Skin of body (tissue), 2 donors: ENCODE data around the gene ADGRD1. TPM values are rescaled to one million over a fixed set of nuclear protein-coding genes. Genes with fewer than 3 reads are reported as not detected.
"Not testable (repeated sequence)": the region's sequence is repeated elsewhere in the genome, so short reads cannot be mapped to it uniquely, and the experiment has no call there.

Experiments used
- DNase-seq: peaks from one replicate; lab custom pipeline; 2025; lab: John Stamatoyannopoulos, UW
- total RNA-seq: library from RNA; depleted of rRNA; stranded (reverse); fragments of >200 nt; gene quantifications from one replicate; pipeline ENCODE4 v1.2.3, GENCODE V29; 2014

The ADGRD1 gene
- total RNA-seq, 1 donor from 2014 or later: 7.3 TPM

DNA sequence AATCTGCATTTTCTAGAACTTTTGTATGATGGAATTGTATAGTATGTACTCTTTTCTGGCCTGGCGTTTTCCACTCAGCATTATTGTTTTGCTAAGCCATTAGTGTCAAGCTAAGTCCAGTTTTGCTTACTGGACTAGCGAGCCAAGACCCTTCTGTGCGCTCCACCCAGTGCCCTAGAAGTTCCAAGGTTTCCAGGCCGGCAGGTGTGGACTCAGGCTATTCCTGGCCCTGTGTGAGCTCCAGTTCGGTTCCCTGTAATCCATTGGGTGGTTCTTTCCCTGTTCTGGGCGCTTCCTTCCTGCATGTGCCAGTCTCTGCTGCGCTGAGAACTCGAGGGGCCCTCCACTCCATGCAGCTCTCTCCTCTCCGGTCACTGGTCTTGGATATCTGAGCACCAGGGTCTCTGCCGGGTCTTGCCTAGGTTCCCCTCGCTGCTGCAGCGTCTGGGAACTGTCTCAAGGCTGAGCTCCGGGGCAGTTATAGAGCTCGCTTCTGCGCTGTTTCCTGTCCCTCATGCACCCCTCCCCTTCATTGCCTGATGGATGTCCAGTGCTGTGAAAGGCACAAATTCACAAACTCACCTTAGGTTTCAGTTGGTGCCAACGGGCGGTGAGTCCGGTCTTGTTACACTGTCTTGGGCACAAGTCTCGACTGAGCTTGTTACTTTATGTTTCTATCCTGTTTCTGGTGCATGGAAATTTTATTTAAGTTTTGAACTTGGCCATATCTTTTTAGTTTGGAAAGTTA is 100.8 kb downstream of the ADGRD1 start:
- no peak for DNase-seq

DNA sequence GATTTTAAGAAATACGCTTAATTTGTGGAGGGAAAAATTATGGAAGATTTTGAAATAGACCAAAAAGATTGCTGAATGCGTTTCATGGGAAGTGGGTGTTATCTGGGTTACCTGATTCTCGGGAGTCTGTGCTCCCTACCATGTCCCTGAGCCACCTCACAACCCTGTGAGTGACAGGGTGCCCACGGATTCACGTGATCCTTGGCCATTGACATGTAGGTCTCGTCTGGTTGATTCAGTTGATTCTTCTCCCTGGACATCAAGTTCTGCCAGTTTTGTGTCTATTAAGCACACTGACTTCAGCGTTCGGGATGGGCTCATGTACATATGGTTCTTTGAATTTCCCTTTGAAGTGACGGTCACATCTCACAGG is 101.4 kb downstream of the ADGRD1 start:
- DNase-seq: no peak

DNA sequence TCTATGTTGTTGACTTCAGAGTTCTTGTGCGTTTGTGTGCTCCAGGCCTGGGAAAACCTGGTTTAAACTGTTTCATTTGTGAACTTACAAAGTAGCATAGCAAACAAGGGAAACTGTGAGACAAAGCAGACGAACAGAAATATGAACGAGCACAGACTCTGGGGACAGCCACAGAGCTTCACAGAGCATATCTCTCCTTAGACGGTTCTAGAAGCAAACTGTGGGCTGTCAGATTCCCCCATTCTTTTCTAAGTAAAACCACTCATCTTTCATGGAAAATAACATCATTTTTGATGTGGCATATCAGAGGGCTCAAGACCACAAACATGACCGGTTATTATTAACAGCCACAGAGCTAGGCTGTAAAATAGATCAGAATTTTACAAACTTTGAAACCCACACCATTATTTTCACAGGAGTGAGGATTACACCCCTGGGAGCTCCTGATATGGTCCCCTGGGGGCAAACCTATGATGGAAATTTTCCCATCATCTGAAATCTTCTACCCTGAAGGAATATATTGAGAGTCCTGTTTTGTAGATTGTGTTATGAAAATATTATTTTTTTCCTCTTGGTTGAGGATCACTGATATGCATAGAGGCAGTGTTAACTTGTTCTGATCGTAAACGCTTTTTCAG is 102.0 kb downstream of the ADGRD1 start:
- no peak for DNase-seq

DNA sequence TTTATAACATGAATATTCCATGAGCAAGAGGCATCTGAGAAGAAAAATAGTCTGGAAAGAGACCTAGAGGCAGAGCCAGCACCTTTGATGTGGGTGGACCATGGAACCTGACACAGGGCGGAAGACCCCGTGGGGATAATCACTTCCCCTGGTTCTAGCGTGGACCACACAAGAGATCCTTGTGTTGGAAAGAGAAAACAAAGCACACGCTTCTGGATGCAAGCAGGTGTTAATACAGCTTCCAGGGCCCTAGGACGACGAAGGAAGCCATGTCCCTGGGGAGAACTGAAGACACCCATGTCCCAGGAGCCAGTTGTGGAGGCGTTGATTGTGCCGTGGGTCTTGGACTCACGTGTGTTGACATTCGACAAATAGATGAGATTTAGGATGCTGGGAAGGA is 102.9 kb downstream of the ADGRD1 start:
- DNase-seq: no peak

DNA sequence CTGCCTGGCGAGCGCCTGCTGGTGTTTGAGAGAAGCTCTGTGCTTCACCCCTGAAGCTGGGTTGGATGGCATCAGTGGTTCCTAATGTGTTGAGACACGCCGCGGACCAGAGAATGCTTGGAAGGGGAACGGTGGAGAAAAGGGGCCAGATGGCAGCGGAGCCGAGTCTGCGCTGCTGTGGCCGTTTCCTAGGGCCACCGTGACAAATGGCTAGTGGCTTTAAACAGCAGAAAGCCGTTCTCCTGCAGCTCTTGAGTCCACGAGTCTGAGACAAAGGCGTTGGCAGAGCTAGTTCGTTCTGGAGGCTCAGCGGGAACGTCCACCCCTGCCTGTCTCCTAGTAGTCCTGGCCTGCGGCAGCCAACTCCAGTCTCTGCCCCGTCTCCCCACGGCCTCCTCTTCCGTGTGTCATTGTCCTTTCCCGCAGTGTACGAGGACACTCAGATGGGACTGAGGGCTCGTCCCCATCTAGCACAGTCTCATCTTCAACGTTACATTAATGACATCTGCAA is 103.6 kb downstream of the ADGRD1 start:
- DNase-seq: no peak

DNA sequence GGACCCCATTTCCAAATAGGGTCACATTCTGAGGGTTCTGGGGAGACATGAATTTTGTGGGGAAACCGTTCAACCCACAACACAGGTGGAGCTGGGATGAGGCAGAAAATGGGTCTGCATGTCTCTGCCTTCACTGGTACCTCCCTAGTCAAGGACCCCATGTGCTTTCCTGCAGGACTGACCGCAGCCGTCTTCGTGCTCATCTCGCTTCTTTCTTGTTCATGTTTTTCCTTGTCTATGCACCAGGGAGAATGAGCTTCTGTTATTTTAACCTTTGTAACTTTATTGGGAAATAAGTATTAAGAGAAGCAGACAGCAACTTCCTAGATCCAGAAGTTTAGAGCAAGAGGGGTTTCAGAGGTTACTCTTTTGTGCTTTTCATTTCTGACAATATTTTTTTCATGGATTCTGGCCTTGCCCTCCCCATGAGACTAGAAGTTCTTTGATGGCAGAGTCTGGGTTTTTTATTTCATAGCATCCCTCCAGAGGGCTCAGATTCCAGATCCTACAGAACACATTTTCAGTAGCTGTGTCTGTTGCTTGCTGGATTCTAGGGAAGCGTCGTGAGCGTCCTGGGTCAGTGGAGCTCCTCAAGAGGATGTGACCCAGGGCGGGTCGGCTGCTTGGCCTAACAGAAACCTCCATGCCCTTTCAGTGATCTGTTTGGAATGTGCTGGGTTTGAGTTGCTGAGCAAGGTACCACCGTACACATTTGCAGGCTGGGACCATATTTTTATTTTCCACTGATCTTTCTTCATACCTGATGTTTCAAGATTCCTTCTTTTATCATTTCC is 104.2 kb downstream of the ADGRD1 start:
- no peak for DNase-seq

DNA sequence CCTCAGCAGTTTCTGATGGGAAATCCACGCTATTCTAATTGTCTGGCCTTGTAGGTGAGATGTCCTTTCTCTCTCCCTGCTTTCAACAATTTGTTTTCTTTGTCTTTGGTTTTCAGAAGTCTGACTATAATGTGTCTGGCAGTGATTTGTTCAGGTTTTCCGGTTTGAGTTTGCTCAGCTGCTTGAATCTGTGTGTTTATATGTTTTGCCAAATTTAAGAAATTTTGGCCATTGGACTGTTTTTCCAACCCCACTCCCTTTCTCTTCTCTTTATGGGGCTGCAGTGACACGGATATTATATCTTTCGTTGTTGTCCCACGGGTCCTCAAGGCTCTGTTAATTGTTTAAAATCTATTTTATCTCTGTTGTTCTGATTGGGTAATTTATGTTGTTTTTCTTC is 105.0 kb downstream of the ADGRD1 start:
- DNase-seq: no peak

DNA sequence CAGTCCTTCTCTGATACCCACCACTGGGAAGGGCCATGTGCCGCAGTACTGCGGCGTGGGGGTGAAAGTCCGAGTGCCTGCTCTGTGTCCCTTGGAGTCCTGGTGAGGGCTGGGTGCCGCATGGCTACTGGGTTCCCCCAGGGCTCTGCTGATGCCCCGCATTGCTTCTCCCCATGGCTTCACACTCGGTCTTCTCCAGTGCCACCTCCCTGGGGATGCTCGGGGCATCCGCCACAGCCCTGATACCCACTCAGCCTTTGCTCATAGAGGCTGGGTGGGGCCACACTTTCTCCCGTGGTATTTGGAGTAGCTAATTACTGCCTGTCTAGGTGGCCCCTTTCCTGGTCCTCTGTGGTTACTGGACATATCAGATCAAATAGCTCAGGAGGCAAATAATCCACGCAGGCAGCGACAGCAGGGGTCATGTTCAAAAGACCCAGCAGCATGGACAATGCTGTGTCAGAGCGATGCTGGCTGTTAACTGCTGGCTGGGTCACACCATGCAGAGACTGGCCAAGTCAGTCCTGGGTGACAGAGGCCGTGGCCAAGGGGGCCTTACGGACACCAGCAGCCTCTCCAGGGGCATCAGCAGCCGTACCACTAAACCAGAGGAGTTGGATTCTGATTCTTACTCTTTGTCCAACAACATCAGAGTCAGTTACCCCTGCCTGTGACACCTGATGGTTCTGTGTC is 106.5 kb downstream of the ADGRD1 start:
- no peak for DNase-seq

DNA sequence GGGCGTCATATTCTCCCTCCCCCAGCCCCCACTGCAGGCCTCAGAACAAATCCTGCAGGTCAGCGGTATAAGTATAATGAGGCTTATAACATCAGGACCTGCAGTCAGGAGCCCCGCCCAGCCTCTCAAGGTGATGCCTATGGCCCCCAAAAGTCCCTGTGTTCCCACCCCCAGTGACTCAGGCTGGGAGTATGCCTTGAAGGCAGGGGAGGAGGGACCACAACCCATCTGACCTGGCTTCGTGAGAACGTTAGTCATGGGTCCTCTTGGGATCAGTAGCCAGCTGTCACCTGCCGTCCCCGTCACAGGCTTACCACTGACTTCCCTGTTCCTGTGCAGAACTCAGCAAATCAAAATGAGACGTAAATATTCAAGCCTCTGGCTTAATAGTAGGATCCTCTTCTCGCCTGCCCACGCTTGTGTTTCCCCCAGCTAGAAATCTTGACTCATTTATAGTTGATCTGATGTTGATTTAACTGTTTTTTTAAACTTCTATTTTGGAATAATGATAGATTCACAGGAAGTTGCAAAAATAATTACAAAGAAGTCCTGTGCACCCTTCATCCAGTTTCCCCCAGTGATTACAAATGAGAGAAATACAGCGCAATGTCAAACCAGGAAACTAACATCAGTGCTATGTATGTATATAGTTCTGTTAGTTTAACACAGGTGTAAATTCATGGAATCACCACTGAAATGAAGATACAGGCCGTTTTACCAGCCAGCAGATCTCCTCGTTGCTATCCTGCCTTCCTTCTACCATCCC is 107.5 kb downstream of the ADGRD1 start:
- no peak for DNase-seq

DNA sequence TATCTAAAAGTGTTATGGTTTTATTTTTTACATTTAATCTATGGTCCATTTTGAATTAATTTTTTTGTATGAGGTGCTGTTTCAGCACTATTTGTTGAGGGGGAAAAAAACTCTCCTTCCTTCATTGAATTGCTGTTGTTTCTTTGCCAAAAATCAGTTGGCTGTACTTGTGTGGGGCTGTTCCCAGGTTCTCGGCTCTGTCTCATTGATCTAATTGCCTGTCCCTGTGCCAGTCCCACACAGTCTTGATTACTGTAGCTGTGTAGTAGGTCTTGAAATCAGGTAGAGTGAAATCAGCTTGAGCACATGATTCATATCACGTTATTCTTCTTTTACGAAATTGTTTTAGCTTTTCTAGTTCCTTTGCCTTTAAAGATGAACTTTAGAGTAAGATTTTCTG is 109.7 kb downstream of the ADGRD1 start:
- no peak for DNase-seq

DNA sequence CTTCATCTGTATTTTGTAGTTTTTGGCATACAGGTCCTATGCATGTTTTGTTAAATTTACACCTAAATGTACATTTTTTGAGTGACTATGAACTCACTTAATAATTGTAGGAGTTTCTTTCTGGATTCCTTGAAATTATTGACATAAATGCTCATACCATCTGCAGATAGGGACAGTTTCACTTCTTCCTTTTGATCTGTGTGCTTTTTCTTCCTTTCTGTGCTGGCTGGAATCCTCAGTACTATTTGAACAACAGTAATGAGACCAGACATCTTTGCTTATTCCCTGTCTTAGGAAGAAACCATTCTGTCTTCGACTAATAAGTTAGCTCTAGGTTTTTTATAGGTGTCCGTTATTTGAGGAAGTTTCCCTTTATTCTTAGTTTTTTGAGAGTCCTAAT is 110.3 kb downstream of the ADGRD1 start:
- no peak for DNase-seq

DNA sequence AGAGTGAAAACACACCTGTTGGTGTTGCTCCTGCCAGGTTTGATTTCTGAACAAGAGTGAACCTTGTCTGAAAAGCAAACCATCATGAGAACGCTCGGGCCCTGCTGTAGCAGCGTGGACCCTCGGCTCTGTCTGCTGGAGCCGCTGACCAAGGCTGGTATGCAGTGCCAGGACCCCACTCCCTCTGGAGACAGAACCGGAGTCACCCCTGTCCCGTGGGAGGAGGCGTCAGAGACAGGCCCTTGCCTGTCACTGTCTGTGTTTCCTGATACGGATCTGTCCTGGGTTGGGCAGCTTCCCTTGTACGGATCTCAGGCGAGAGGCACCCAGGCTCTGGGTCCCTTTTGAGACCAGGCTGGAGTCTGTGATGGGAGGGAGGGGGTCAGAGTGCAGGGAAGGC is 111.6 kb downstream of the ADGRD1 start:
- DNase-seq: no peak

DNA sequence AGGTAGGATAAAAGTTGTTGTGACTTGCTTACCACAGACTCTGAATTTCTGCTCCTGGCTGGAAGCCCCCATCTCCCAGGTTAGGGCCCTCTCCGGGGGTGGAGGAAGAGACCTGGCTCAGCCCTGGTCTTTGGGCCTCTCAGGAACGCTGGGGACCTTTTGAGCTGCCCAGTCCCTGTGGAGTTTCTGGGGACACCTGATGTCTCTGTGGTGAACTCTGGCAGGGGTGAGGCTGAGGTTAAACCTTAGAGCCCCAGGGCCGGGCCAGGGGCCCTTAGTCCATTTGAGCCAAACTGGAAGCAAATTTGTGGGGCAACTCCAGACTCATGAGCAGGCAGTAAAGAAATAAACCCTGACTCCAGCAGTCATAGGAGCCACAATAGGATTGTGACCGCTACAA is 112.1 kb downstream of the ADGRD1 start:
- DNase-seq: no peak

DNA sequence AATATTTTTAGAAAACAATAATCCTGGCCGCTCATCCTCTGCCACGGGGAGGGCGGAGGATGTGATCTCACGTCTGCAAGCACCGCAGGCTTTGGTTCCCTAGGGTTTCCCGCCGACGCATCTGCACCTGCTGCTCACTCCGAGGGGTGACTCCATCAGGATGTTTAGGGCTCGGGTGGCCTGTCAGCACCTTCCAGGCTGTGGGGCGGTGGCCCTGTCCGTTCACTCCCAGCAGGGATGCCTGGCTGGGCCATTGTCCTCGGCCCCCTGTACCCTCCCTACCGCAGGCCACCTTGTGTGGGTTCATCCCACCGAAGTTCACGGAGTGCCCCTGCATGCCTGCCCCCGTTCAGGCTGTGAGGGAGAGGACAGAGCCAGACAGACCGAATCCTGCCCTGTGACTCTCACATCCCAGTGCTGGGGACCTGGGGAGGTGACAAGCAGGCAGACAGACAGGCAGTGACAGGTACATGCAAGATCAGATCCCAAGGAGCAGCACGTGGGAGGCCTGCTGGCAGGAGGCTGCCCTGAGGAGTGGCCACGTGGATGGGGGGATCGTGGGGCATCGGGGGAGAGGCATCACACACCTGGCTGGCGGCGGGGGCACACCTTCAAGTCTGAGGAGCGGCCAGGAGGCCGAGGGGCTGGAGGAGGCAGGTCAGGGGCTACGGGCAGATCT is 112.6 kb downstream of the ADGRD1 start:
- DNase-seq: no peak

DNA sequence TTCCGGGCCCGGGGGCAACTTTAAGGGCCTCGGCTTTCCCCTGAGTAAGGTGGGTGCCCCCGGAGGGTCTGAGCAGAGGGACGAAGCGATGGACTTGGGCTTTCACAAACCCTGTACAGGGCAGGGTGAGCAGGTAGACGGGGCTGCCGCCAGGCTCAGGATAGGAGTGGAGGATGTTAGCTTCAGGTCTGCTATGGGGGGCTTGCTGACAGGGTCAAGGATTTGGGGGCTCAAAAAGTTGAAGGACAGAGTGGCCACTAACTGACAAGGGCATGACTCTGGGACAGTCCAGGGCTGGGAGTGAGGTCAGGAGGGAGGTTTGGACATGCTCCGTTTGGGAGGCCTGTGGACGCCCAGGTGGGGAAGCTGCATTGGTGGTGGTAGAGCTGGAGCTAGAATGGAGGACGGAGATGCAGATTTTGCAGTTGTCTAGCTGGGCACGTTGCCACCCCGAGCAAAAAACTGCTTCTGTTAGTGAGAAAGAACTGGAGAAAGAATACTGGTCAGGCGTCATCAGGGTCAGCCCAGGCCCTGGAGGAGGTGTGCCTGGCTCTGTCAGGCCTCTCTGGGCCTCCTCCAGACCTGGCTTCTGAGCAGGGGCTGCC is 113.3 kb downstream of the ADGRD1 start:
- DNase-seq: no peak

DNA sequence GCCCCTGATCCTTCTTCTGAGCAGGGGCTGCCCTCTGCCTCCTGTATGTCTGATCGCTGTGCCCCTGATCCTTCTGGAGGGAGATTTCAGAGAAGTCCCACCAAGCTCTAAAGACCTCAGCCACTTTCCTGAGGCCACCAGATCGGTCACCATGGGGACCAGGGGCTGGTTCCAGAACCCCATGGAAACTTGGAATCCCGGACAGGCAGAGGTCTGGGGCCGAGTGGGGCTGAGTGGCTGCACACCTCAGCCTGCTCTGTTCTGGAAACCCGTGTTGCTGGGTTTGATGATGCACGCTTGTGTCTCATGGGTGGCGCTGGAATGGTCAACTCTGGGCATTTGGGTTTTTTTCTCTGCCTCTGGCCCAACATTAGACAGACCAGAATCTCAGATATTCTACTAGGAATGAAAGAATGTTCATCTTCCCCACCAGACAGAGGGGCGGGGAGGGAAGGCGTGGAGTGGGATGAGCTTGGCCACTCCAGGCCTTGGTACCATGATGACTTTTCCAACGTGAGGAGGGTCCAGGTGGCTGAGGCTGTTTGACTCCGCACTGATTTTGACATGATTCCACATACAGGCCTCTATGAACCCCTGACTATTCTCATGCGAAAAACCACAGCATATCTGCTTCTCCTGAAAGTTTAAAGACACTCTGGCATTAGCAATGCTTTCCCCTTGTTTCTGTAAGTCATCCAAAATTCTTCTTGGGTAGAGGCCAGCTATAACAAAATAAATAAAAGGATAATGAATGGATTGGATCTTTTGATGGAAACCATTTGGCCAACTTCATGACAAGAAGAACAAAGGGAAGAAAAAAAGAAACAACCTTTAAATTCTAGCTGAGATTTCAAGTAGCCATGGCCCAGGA is 114.5 kb downstream of the ADGRD1 start:
- DNase-seq: peak; percentile 89

DNA sequence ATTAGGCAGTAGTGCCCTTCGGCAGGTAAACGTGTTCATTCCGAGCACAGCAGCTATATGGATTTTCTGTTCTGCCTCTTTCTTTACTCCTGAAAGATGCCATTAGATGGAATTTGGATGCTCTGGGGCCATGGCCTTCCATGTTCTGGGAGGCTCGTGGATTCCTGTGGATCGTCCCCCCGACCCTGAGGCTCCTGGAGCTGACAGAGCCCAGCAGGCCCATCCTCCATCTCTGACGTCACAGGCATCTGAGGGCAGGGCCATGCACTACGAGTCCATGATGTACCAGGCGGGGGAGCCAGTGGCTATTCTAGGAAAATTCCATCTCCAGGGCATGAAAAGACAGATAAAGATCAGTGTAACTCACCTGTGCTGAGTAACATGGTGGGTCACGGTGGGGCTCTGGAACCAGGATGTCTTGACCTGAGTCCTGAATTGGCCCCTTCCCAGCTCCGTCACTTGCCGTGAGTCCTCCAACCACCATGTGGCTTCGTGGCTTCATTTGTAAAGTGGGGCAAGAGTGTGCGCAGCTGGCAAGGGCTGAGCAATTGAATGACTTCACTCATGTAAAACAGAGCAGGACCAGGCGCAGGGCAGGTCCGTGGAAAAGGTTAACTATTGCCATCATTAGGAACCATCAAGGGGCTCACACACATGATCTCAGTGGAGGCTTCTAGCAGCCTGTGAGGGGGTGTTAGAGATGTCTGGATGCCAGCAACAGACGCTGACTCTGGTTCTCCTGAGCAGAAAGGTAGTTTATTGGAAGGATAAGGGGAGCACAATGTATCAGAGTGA is 115.4 kb downstream of the ADGRD1 start:
- not testable (repeated sequence) for DNase-seq

DNA sequence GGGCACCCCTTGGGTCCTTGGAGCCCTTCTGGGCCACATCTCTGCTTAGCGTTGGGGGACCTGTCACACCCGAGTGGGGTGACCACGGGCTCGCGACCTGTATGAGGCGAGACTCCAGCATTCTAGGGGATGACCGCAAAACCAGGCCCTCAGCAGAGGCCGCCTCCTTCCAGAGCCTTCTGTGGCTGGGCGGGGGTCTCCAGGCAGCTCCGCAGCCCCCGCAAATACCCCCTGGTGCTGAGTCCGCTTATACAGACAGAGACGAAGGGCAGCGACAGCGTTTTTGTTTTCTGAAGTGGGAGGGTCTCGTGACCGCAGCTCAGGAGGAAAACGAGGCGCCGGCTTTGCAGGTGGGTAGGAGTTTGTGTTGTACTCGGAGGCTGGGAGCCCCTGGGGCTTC is 116.4 kb downstream of the ADGRD1 start:
- DNase-seq: not testable (repeated sequence)
